ENCODE data around the gene SLC29A4. TPM values are rescaled to one million over a fixed set of nuclear protein-coding genes. Genes with fewer than 3 reads are reported as not detected.
"Not testable (repeated sequence)": the region's sequence is repeated elsewhere in the genome, so short reads cannot be mapped to it uniquely, and the experiment has no call there.

SLC29A4 gene, protein sequence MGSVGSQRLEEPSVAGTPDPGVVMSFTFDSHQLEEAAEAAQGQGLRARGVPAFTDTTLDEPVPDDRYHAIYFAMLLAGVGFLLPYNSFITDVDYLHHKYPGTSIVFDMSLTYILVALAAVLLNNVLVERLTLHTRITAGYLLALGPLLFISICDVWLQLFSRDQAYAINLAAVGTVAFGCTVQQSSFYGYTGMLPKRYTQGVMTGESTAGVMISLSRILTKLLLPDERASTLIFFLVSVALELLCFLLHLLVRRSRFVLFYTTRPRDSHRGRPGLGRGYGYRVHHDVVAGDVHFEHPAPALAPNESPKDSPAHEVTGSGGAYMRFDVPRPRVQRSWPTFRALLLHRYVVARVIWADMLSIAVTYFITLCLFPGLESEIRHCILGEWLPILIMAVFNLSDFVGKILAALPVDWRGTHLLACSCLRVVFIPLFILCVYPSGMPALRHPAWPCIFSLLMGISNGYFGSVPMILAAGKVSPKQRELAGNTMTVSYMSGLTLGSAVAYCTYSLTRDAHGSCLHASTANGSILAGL
- total RNA-seq (1 to 10 TPM in 1 of 2 donors, under 1 TPM in 1; 0.88 to 2.2 TPM), polyA plus RNA-seq (under 1 TPM; 0.13 to 0.50 TPM)
- long read RNA-seq, donor 1 = 0 reads
- long read RNA-seq, donor 2 = 0 reads

DNA sequence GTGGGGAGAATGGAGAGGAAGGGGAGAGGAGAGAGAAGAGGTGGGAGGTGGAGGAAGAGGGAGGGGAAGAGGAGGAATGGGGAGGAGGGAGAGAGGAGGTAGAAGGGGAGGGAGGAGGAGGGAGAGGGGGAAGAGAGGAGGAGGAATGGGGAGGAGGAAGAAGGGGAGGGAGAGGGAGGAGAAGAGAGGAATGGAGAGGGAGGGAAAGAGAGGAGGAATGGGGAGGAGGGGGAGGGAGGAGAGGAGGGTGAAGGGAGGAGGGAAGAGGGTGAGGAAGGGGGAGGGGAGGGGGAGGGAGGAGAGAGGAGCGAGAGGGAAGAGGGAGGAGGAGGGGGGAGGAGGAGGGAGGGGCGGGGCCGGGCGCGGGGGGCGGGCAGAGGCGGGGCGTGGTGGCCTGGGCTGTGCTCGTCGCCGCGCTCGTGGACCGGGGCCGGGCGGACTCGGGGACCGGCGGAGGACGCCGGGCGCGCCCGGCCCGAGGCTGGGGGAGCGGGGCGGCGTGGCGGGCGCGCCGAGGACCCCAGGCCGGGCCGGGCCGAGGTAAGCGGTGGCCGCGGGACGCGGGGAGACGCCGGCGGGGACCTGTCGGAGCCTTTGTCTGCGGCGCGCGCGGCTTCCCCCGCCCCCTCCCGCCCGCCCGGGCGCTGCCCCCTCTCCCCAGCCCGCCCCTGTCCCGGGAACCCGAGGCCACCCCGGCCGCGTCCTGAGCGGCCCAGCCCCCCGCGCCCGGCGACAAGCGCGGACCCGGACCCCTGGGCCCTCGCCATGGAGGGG lies at the start of gene SLC29A4:
SLC29A4 (plus strand) TSS at position 401 of the 774 bp plus-strand sequence. CDS start 4,874 bp downstream, outside the sequence.
- no peak for ATAC-seq (ENCODE audit: low FRiP score)
- DNase-seq = peak in 1 of 2 donors; percentile 84
- Histone ChIP-seq H3K4me1 (ENCODE audit: control insufficient read depth in 1 of 2, insufficient read depth in 2 of 2, low read length in 2 of 2) (no peaks in the 10 kb centered on the region), H3K9me3 (ENCODE audit: control insufficient read depth, low read length) (no peaks in the 10 kb centered on the region), H3K36me3 (ENCODE audit: control insufficient read depth in 1 of 2, insufficient read depth in 2 of 2, low read length in 1 of 2) (no peaks in the 10 kb centered on the region), H3K27ac (ENCODE audit: low read depth in 1 of 2, low read length in 2 of 2) (no peak within 1 kb of the TSS), H3K27me3 (ENCODE audit: control insufficient read depth in 1 of 2, insufficient read depth in 2 of 2, low read length in 1 of 2) (no peaks in the 10 kb centered on the region), H3K4me3 (ENCODE audit: low read length in 2 of 2) (peak within 1 kb of the TSS; percentile 19 to 46)
- intact Hi-C loops (cut with DNase I) = no loop called here
- 1% methylated on average over 22 to 69 of the region's 69 CpGs for WGBS, 2 donors

DNA sequence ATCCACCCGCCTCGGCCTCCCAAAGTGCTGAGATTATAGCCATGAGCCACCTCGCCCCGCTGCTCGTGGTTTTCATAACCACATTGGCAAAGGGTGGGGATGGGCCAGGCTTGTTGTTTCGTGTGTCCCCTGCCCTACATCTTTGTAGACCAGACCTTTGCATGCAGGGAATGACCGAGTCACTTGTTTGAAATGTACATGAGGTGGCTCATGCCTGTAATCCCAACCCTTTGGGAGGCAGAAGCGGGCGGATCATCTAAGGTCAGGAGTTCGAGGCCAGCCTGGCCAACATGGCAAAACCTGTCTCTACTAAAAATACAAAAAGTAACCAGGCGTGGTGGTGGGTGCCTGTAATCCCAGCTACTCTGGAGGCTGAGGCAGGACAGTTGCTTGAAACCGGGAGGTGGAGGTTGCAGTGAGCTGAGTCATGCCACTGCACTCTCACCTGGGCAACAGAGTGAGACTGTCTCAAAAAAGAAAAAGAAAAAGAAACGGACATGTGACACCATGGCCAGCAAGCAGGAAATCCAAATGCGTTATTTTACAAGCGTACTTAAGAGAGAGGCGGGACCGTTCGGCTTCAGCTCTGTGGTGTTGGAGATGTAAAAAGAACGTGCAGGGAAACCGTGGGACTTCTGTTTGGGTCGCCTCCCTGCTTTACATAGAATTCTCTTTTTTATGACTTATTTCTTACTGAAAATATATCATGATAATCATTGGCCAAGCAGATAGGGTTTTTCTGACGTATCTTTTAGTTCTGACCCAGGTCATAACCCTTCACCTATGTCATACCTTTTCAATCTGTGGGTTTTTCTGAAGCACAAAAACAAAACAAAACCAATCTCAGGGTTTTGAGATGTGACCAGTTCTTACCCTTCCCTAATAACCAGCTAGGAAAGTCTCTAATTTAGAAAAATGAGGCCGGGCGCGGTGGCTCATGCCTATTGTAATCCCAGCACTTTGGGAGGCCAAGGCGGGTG lies 47.6 kb upstream of the SLC29A4 start:
- no peak overlapping the region for H3K27ac ChIP-seq (ENCODE audit: low read depth in 1 of 2, low read length in 2 of 2)
- DNase-seq = no peak
- 81 to 85% methylated on average over 26 of the region's 26 CpGs for WGBS, 2 donors
- no peaks in the 10 kb centered on the region for H3K9me3 ChIP-seq (ENCODE audit: control insufficient read depth, low read length)
- intact Hi-C loops (cut with DNase I) = no loop called here
- H3K4me3 ChIP-seq (ENCODE audit: low read length in 2 of 2) = no peak overlapping the region
- H3K4me1 ChIP-seq (ENCODE audit: control insufficient read depth in 1 of 2, insufficient read depth in 2 of 2, low read length in 2 of 2) = no peaks in the 10 kb centered on the region
- no peak for ATAC-seq (ENCODE audit: low FRiP score)
- H3K36me3 ChIP-seq (ENCODE audit: control insufficient read depth in 1 of 2, insufficient read depth in 2 of 2, low read length in 1 of 2) = no peaks in the 10 kb centered on the region
- no peaks in the 10 kb centered on the region for H3K27me3 ChIP-seq (ENCODE audit: control insufficient read depth in 1 of 2, insufficient read depth in 2 of 2, low read length in 1 of 2)

DNA sequence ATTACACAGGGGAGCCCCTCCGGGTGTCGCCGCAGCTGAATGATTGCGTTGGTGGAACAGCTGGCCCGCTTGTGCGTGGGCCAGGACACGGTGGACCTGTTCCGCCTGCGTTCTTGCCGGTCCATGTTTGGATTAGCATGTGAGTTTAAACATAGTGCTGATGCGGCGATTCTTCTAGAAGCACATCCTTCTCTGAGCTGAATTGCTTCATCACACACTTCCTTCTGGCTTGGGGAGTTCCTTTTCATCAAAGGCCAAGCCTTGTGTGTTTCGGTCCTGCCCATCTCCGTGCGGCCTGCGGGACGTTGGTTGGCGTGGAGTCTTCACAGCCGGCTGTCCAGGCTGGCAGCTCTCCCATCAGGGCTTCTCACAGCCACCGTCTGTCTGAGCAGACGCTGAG lies 45.5 kb upstream of the SLC29A4 start:
- no peak overlapping the region for H3K27ac ChIP-seq (ENCODE audit: low read depth in 1 of 2, low read length in 2 of 2)
- DNase-seq (peak in 1 of 2 donors; percentile 90), ATAC-seq (ENCODE audit: low FRiP score) (peak; percentile 28)

DNA sequence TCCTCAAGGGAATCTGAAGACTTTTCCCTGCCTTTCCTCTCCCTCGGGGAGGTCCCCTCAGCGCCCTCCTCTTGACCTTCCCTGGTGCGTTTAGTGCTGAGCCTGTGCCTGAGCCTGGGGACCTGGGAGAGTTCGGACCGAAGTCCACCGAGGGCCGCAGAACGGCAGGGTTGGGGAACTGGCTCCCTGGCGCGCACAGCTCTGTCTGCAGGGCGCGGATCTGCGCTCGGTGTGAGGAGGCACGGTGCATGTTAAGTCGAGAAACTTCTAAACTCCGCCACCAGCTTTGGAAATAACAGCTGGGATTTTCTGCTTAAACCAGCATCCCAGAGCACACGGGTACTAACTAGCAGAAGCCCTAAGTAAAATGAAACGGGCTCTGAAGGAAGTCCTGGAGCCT lies 44.2 kb upstream of the SLC29A4 start:
- ATAC-seq (ENCODE audit: low FRiP score) (no peak), DNase-seq (no peak)
- Histone ChIP-seq H3K27me3 (ENCODE audit: control insufficient read depth in 1 of 2, insufficient read depth in 2 of 2, low read length in 1 of 2) (no peaks in the 10 kb centered on the region), H3K36me3 (ENCODE audit: control insufficient read depth in 1 of 2, insufficient read depth in 2 of 2, low read length in 1 of 2) (no peaks in the 10 kb centered on the region), H3K4me1 (ENCODE audit: control insufficient read depth in 1 of 2, insufficient read depth in 2 of 2, low read length in 2 of 2) (no peaks in the 10 kb centered on the region), H3K4me3 (ENCODE audit: low read length in 2 of 2) (no peak overlapping the region), H3K27ac (ENCODE audit: low read depth in 1 of 2, low read length in 2 of 2) (no peak overlapping the region), H3K9me3 (ENCODE audit: control insufficient read depth, low read length) (no peaks in the 10 kb centered on the region)
- intact Hi-C loops (cut with DNase I) = no loop called here
- 61 to 71% methylated on average over 19 of the region's 19 CpGs for WGBS, 2 donors

More for the DNA sequence above, 45.5 kb upstream of the SLC29A4 start:
- Histone ChIP-seq H3K9me3 (ENCODE audit: control insufficient read depth, low read length) (no peaks in the 10 kb centered on the region), H3K36me3 (ENCODE audit: control insufficient read depth in 1 of 2, insufficient read depth in 2 of 2, low read length in 1 of 2) (no peaks in the 10 kb centered on the region), H3K4me3 (ENCODE audit: low read length in 2 of 2) (no peak overlapping the region), H3K4me1 (ENCODE audit: control insufficient read depth in 1 of 2, insufficient read depth in 2 of 2, low read length in 2 of 2) (no peaks in the 10 kb centered on the region), H3K27me3 (ENCODE audit: control insufficient read depth in 1 of 2, insufficient read depth in 2 of 2, low read length in 1 of 2) (no peaks in the 10 kb centered on the region)
- intact Hi-C loops (cut with DNase I) = no loop called here
- 39 to 51% methylated on average over 21 of the region's 21 CpGs for WGBS, 2 donors

DNA sequence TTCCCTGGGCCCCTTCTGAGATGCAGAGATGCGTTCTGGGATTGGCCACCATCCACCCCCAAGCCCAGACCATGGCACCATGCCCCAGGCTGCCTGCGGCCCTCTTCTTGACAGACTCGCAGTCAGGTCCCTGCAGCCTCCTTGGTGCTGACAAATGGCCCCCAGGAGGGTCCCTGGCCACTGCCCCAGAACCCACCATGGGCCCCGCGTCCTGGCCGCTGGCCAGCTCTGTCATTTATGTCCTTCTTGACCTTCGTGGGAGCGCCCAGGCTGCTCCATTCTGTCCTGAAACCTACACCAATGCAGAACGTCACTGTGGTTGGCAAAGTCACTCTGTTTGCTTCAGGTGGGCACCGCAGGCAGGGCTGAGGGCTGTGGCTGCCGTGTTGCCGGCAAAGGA lies 39.5 kb upstream of the SLC29A4 start:
- H3K9me3 ChIP-seq (ENCODE audit: control insufficient read depth, low read length) = no peaks in the 10 kb centered on the region
- H3K27ac ChIP-seq (ENCODE audit: low read depth in 1 of 2, low read length in 2 of 2) = no peak overlapping the region
- H3K4me1 ChIP-seq (ENCODE audit: control insufficient read depth in 1 of 2, insufficient read depth in 2 of 2, low read length in 2 of 2) = no peaks in the 10 kb centered on the region
- WGBS, 2 donors = 74 to 79% methylated on average over 12 of the region's 12 CpGs
- no peak overlapping the region for H3K4me3 ChIP-seq (ENCODE audit: low read length in 2 of 2)
- no peak for DNase-seq
- no peaks in the 10 kb centered on the region for H3K36me3 ChIP-seq (ENCODE audit: control insufficient read depth in 1 of 2, insufficient read depth in 2 of 2, low read length in 1 of 2)
- no peaks in the 10 kb centered on the region for H3K27me3 ChIP-seq (ENCODE audit: control insufficient read depth in 1 of 2, insufficient read depth in 2 of 2, low read length in 1 of 2)
- intact Hi-C loops (cut with DNase I) = loop anchor here in 1 of 2 donors (10.0 kb wide), 1 partner anchor 212 kb away; no protein-coding TSS in a partner anchor
- no peak for ATAC-seq (ENCODE audit: low FRiP score)

DNA sequence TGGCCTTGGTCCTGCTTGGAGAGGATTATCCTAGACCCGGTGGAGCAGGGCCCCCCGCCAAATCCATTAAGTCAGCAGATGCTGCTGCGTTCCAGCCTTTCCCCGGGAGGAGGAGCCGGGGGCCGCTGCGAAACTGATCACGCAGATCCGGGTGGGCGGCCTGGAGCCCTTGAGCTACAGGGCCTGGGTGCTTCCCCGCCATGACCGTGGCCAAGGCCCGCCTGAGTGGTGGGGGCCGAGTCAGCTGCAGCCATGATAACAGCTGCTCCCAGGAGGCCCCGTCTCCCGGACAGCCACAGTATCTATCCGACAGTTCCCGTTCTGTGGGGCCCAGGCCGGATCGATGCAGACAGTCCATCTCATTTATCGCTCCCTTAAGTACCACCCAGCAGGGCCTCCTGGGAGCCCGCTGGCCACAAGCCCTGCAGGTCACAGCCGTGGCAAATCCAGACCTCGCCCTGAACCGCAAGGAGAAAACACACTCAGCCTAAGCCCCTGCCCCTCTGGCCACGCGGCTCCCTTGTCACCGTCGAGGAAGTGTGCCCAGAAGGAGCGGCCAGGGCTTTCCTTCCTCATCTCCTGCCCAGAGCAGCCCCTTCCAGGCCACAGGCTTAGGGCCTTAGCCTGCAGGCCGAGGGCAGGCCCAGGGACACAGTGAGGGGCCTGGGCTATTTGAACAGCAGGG lies 34.4 kb upstream of the SLC29A4 start:
- 73 to 80% methylated on average over 30 to 31 of the region's 31 CpGs for WGBS, 2 donors
- H3K9me3 ChIP-seq (ENCODE audit: control insufficient read depth, low read length) = no peaks in the 10 kb centered on the region
- H3K36me3 ChIP-seq (ENCODE audit: control insufficient read depth in 1 of 2, insufficient read depth in 2 of 2, low read length in 1 of 2) = no peaks in the 10 kb centered on the region
- intact Hi-C loops (cut with DNase I) = loop anchor here in 1 of 2 donors (10.0 kb wide), 1 partner anchor 206 kb away; no protein-coding TSS in a partner anchor
- no peak overlapping the region for H3K27ac ChIP-seq (ENCODE audit: low read depth in 1 of 2, low read length in 2 of 2)
- no peaks in the 10 kb centered on the region for H3K27me3 ChIP-seq (ENCODE audit: control insufficient read depth in 1 of 2, insufficient read depth in 2 of 2, low read length in 1 of 2)
- DNase-seq (peak; percentile 68 to 80), ATAC-seq (ENCODE audit: low FRiP score) (peak; percentile 80)
- no peak overlapping the region for H3K4me3 ChIP-seq (ENCODE audit: low read length in 2 of 2)
- no peaks in the 10 kb centered on the region for H3K4me1 ChIP-seq (ENCODE audit: control insufficient read depth in 1 of 2, insufficient read depth in 2 of 2, low read length in 2 of 2)

DNA sequence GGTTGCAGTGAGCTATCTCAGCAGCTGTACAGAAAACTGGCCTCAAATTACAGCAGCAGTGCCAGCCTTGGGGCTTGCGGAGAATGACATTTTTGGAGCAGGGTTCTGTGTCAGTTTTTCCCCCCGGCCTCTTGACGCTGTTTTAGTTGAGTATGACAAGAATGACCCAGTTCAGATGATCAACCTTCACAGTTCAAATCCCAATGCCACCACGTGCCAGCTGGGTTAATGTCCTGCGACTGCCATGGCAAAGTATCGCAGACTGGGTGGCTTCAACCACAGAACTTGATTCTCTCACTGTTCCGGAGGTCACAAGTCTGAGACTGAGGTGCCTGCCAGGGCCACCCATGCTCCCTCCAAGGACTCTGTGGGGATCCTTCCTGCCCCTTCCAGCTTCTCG lies 32.0 kb upstream of the SLC29A4 start:
- WGBS, 2 donors = 76 to 80% methylated on average over 8 of the region's 8 CpGs
- H3K4me3 ChIP-seq (ENCODE audit: low read length in 2 of 2); H3K4me1 ChIP-seq (ENCODE audit: control insufficient read depth in 1 of 2, insufficient read depth in 2 of 2, low read length in 2 of 2); H3K36me3 ChIP-seq (ENCODE audit: control insufficient read depth in 1 of 2, insufficient read depth in 2 of 2, low read length in 1 of 2); H3K27ac ChIP-seq (ENCODE audit: low read depth in 1 of 2, low read length in 2 of 2); DNase-seq; H3K27me3 ChIP-seq (ENCODE audit: control insufficient read depth in 1 of 2, insufficient read depth in 2 of 2, low read length in 1 of 2); H3K9me3 ChIP-seq (ENCODE audit: control insufficient read depth, low read length); ATAC-seq (ENCODE audit: low FRiP score); intact Hi-C loops (cut with DNase I): not testable (repeated sequence)
